ENCODE results near the gene IFNAR1.
"Not testable (repeated sequence)": the region's sequence is repeated elsewhere in the genome, so short reads cannot be mapped to it uniquely, and the experiment has no call there.

The IFNAR1 gene

DNA sequence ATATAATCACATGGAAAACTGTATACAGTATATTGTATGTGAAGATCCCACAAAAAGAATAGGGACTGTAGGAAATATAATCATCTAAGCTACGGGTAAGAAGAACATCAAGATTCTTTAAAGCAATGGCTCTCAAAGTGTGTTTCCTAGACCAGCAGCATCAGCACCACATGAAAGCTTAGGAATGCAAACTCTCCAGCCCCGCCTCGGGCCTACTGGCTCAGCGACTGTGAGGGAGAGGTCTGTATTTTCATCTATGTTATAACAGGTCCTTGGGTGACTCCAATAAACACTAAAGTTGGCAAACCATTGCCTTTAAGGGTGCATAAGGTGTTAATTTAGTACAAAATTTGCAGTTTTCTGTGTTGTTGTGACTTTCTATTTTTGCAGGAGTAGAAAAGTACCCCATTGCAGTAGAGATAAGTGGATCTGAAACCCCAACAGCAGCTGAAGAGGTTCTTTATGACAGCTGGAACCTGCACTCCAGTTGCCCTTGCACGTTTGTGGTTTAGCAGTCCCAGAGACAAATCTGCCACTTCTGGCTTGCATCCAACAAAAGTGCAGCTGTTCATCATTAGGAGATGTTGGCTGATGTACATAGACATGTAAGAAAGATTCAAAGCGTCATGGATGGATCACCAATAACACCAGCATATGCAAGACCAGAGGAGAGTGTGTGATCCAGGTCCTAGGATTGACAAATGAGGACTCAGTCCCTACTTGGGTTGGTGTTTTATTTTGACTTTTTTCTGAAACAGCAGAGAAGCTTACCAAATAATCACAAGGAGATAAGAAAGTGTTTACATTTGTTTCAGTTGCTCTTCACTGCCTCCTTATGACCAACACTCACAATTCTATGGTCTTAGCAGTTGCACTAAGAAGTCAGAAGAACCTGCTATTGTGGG lies 15.9 kb upstream of the IFNAR1 start:
- DNase-seq (ENCODE audit: low read depth, low spot score): no peak

DNA sequence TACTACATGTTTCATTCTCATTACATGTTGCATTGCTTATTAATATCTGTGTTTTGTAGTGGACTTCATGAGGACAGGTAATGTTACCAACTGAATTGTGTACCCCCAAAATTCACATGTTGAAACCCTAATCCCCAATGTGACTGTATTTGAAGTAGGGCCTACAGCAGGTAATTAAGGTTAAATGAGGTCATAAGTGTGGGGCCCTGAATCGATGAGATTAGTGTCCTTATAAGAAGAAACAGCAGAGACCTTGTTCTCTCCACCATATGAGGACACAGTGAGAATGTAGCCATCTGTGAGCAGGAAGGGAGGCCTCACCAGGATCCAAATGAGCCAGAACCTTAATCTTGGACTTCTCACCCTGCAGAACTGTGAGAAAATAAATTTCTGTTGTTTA lies 15.0 kb upstream of the IFNAR1 start:
- no peak for DNase-seq (ENCODE audit: low read depth, low spot score)

DNA sequence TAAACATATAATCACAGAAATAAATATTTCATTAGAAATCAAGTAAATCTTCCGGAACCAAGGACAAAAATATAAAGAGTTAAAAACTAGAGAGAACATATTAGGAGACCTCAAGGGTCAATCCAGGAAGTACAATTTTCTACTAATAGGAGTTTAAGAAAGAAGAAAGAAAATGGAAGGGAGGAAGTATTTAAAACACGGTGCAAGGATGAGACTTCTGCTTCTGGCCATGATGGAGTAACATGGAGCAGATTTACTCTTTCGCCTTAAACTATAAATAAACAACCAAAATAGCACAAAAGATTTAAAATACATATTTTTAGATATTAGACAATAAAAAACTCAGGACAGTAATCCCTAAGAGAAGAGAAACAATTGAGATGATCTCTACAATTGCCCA lies 12.6 kb upstream of the IFNAR1 start:
- DNase-seq (ENCODE audit: low read depth, low spot score): no peak

DNA sequence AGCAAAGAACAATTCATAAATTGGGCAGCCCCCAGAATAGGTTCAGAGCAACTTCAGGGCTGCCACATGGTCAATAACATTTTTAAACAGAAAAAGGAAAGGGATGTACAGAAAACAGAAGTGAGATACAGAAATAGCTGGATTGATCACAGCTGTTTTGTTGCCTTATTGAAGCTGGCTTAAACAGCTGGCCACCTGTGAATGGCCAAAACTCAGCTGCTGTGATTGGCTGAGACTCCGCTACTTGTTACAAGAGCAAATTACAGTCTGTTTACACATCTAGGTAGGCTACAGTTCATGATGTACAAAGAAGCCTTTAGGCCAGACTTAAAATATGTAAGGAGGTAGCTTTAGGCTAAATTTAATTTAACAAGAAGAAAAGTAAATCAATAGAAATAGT lies 11.6 kb upstream of the IFNAR1 start:
- DNase-seq (ENCODE audit: low read depth, low spot score): no peak

DNA sequence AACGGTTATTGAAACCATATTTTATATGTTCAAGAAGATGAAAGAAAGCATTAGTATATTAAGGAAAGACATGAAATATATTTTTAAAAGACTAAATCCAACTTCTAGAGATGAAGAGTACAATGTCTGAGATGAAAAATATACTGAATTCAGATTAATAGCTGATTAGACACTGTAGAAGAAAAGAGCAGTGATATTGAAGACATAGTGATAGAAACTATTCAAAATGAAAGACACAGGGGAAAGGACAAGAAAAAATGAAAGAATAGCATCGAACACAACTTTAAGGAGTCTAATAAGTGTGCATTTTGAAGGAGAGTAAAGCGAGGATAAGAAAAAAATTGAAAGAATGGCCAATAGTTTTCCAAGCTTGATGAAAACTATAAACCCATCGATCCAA lies 11.2 kb upstream of the IFNAR1 start:
- no peak for DNase-seq (ENCODE audit: low read depth, low spot score)

DNA sequence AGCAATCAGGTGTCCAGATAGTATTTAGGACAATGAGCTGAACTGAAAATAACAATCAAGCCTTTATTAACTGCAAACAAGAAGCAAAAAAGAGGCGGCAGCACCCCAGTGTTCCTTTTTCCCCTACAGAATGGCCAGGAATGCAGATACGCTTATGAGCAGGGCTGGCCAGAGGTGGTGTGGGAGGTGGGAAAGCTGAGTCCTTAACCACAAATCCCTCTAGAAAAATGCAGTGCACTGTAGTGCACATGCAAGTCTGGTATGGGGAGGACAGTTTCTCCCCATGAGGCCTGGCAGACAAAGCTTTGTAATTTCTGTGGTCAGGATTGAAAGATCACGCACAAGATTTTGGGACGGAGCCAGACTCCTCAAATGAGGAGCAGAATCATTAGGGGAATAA lies 10.7 kb upstream of the IFNAR1 start:
- DNase-seq (ENCODE audit: low read depth, low spot score): no peak

DNA sequence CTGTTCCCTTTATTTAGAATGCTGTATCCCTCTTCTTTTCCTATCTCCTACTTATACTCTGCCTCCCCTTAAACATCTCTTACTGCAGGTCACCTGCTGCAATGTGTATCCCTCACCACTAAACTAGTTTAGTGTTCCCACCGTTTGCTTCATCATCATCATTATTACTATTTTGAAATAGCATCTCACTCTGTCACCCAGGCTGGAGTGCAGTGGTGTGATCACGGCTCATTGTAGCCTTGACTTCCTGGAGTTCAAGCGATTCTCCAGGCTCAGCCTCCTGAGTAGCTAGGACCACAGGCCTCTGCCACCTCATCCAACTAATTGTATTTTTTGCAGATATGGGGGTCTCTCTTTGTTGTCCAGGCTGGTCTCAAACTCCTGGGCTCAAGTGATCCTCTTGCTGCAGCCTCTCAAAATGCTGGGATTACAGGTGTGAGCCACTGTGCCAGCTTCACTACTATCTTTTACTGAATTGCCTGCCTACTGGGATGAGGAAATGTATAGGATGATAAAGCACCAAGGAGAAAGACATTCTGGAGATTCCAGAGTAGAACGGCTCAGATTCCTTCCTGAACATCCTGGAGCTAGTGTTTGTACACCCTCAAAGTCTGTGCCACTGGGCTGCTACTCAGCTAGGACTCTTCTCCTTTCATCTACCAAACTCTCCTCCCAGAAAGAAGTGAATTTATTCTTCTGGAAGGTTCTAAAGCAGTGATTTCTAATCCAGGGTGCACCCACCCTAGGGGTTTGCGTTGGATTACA lies 8.6 kb upstream of the IFNAR1 start:
- no peak for DNase-seq (ENCODE audit: low read depth, low spot score)

DNA sequence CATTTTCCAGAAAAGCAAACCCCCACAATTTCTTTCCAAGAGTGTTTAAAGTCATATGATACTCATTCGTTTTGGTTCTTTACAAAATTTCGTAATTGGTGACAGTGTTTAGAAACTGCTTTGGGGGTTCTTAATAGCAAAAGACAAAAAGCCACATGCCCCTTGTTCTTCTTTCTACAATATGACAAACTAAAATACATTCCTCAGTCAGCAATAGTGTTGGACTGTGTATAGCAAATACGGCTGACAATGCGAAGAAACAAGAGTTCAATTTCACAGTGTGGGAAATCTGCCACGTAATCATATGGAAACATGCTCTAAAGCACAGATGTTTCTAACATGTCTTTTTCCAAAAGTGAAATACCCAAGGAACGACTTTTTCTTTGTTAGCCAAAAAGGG lies 7.6 kb upstream of the IFNAR1 start:
- no peak for DNase-seq (ENCODE audit: low read depth, low spot score)

DNA sequence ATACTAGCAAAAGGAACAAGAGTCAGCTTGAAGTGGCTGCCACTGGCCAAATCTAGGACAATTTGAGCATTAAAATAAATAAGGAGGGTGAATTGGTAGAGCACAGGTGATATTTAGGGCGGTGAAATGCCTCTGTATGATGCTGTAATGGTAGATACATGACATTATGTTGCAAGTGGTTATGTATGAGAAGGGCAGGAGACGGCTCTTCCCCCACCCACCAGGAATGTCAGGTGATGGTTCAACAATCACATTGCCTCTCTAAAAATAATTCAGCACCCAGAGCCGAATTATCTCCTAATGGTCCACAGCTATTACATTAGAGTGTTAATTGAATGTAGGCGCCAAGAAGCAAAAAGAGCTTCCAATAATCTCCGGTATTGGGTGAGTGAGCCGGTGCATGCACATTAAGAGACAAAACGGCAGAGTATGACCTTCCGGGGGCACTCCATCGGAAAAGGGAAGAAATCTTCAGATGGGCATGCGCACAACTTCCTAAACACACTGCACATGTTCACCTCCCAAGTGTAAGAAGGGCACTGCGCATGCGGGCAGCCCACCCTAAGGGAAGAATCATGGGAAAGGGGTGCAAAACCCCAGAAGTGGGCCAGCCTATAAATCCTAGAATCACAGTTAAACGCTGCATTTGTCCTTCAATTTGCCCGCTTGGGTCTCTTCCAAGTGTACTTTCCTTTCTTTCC lies 6.8 kb upstream of the IFNAR1 start:
- DNase-seq (ENCODE audit: low read depth, low spot score): no peak

DNA sequence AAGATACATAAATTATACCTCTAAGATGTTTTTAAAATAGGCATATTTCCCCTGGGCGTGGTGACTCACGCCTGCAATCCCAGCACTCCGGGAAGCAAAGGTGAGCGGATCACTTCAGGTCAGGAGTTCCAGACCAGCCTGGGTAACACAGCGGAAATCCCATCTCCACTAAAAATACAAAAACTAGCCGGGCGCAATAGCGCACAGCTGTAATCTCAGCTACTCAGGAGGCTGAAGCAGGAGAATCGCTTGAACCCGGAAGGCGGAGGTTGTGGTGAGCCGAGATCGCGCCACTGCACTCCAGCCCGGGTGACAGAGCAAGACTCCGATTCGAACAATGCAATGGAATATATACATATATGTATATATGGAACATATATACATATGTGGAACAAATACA lies 3.8 kb upstream of the IFNAR1 start:
- DNase-seq (ENCODE audit: low read depth, low spot score): not testable (repeated sequence)

DNA sequence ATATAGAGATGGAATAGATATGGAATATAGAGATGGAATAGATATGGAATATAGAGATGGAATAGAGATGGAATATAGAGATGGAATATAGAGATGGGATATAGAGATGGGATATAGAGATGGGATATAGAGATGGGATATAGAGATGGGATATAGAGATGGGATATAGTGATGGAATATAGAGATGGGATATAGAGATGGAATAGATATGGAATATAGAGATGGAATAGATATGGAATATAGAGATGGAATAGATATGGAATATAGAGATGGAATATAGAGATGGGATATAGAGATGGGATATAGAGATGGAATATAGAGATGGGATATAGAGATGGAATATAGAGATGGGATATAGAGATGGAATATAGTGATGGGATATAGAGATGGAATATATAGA lies 1.2 kb upstream of the IFNAR1 start:
- not testable (repeated sequence) for DNase-seq (ENCODE audit: low read depth, low spot score)

DNA sequence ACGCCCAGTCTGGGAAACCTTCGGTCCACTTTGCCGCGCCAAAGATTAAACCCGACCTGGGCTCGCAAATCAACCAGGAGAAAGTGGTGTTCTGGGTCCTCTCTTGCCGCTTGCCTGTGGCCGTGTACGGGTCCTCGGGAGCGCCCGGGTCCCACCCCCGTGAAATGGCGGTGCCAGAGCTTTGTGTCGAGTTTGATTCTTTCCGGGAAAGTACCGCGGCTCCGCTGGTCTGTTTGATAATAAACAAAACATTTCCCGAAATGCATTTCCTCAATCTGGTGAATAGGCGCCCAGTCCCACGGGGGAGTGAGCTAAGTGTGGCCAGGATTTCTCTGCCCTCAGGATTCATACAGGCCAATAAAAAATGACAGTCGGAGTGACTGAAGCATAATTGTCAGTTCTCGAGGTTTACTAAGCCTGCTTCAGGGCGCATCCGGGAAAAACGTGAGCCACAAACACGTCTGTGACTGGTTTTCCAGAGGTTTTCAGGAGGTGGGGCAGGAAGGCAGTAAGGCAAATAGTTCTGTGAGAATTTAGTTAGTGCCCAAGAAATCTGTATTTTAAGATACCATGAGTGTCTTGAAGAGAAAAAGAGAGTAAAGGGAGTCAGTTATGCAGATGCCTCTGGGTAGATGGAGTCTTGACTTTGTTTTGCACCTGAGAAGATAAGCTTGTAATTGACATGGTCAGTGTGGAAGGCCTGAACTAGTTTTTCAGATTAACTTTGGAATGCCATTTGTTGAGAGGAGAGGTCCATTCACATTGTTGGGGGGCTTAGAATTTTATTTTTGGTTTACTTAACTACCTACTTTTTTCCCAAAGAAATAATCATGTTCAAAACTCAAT lies 675 bp downstream of the IFNAR1 start:
- DNase-seq (ENCODE audit: low read depth, low spot score): no peak

DNA sequence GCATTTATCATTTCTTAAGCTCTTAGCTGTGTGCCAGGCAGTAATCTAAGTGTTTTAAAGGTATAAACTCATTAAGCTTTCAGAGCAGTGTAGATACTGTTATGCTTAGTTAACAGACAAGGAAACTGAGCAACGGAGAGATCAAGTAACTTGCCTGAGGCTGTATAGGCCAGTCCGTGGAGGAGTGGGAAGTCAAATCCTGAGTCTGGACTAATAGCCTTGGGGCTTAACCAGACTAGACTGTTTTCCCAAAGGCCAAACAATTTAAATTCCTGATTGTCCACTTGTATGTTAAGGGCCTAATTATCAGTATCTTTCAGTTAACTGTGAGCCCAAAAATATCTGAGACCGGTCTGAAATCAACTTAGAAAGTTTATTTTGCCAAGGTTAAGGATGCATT lies 2.6 kb downstream of the IFNAR1 start:
- no peak for DNase-seq (ENCODE audit: low read depth, low spot score)

DNA sequence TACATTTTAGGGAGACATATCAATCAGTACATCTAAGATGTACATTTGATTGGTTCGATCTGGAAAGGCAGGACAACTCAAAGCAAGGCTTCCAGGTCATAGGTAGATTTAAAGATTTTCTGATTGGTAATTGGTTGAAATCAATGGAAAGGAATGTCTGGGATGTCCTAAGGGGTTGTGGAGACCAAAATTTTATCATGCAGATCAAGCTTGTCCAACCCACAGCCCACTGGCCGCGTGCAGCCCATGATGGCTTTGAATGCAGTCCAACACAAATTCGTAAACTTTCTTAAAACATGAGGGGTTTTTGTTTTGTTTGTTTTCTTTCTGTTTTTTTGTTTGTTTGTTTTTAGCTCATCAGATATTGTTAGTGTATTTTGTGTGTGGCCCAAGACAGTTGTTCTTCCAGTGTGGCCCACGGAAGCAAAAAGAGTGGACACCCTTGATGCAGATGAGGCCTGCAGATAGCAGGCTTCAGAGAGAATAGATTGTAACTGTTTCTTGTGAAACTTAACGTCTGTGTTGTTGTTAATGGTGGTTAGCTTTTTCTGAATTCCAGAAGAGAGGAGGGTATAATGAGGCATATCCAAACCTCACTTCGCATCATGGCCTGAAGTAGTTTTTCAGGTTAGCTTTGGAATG lies 3.1 kb downstream of the IFNAR1 start:
- no peak for DNase-seq (ENCODE audit: low read depth, low spot score)

DNA sequence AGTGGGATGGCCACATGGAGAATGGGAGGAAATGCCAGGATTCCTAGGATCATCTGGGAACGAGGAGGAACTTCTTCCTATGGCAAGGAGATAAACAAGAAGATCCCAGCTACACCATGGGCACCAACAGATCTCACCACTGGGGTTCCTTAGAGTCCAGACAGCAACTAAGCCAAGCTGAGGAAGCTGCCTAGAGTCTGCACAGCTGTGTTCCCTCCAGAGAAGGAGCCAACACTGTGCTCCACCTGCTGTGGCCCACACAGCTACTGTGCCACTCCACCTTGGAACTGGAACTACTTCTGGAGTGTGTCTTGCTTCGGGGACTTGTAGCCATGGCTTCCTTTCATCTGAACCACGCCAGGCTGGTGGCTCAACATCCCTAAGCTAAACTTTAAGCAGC lies 6.0 kb downstream of the IFNAR1 start:
- DNase-seq (ENCODE audit: low read depth, low spot score): no peak

DNA sequence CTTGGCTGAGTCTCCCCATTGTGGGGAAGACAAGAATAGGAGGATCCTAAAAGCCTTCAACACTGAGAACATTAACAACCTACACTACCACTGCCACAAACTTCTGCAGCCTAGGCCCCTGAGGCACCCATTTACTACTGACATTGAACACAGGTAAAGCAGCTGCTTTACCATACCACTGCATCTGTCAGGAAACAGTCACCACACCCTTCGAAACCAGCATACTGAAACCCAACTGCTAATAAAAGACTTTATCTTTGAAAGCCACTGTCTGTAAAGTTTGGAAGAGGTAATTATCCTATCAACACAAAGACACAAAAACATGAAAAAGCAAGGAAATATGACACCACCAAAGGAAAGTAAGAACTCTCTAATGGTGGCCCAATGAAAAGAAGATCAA lies 7.4 kb downstream of the IFNAR1 start:
- DNase-seq (ENCODE audit: low read depth, low spot score): no peak

DNA sequence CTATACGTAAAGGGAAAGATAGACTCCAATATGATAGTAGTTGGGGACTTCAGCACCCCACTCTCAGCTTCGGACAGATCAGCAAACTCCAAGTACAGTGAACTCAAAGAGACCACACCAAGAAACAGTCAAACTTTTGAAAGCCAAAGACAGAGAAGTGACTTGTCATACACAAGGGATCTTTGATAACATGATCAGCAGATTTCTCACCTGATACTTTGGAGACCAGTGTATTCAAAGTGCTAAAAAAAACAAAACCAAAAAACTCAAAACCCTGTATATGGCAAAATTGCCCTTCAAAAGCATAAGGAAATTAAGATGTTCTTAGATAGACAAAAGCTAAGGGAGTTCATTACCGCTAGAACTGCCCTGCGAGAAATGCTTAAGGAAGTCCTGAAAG lies 9.4 kb downstream of the IFNAR1 start:
- DNase-seq (ENCODE audit: low read depth, low spot score): no peak

DNA sequence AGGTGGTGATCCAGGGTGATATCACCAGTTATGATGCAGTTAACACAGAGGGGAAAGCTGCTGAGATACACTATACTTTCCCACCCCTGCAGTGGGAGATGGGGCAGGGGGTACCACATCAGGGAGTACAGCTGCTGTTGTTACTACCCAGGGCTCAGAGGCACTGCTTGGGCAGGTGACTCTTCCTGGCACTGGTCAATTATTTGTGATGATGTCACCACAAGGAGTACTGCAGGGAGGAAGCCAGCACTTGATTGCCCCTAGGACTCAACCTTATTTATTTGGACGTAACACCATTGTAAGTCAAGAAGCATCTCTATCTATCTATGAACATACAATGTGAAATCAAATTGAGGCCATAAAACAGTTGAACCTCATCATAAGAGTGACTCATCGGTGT lies 10.1 kb downstream of the IFNAR1 start:
- DNase-seq (ENCODE audit: low read depth, low spot score): no peak

DNA sequence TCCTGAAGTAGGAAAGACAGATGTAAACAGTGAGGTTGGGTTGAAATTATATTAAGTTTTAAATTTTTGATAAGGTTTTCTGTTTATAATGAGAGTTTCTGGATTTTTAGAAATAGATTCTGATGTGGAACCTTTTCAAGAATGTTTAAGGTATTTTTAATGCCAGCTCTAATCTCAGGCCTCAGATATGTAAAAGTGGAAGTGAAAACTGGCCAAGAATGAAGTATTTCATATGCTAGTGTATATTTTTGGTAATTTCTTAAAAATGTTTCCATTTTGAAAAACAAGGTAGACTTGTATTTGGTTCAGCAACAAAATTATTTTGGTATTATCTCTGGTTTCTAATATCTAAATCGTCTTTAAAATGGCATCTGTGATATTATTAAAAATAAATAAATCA lies 14.4 kb downstream of the IFNAR1 start:
- no peak for DNase-seq (ENCODE audit: low read depth, low spot score)

DNA sequence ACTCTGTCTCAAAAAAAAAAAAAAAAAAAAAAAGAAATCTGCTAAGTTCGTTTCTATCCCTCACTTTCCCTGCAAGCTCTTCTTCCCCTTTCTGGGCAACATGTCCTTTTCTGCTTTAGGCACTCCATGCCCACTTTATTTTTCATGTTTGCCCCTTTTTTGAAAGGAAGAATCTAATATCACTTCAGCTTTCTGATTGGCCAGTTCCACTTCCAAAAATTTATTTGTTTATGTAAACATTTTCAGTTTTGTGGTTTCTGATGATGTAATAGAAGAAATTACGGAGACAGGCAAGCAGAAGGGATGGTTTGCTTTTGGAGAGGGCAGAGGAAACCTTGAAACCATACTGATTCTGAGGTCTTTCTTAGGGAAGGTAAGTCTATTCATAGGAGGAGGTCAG lies 15.1 kb downstream of the IFNAR1 start:
- DNase-seq (ENCODE audit: low read depth, low spot score): no peak

DNA sequence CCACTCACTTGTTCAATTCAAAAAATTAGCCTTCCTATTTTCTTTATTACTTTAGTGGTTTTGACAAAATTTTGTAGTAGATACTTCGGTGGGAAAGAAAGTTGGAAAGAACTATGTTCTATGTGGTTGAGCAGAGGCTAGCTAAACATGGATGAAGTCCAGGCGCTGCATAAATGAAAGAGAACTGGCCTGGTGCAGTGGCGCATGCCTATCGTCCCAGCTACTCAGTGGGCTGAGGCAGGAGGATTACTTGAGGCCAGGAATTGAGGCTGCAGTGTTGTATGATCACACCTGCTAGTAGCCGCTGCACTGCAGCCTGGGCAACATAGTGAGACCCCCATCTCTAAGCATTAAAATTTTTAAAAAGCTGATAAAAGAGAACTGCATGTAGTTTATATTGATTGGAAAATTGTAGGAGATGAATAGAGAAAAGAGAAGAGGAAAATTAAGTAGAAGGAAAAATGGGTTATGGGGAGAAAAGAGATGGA lies 21.0 kb downstream of the IFNAR1 start:
- no peak for DNase-seq (ENCODE audit: low read depth, low spot score)

All from smooth muscle cell of the brain vasculature (primary cell).